NCI-H1930 (cell line): ENCODE results near the gene FRRS1.
A peak's percentile ranks its signal among the peaks of the same experiment; 100 is the strongest.
"Not testable (repeated sequence)": the region's sequence is repeated elsewhere in the genome, so short reads cannot be mapped to it uniquely, and the experiment has no call there.

ENCODE experiments used
- DNase-seq, 2 experiments: peaks; one replicate each; lab custom pipeline; 2025; lab: John Stamatoyannopoulos, UW

The FRRS1 gene

GRCh38 chr1:99764909-99765308 lies 1.5 kb downstream of the FRRS1 start:
- DNase-seq, result no peak

- DNase-seq, result no peak
These were observed 2.0 kb downstream of the FRRS1 start for GRCh38 chr1:99764439-99764838.

- no peak for DNase-seq
These were observed 2.5 kb downstream of the FRRS1 start for GRCh38 chr1:99763956-99764355.

GRCh38 chr1:99761774-99762173 lies 4.7 kb downstream of the FRRS1 start:
- DNase-seq, result no peak

GRCh38 chr1:99759518-99760160 lies 6.8 kb downstream of the FRRS1 start:
- no peak for DNase-seq

GRCh38 chr1:99758686-99759517 lies 7.5 kb downstream of the FRRS1 start:
- DNase-seq, result not testable (repeated sequence)

- DNase-seq, result no peak
These were observed 8.3 kb downstream of the FRRS1 start for GRCh38 chr1:99758073-99758511.

GRCh38 chr1:99756598-99756997 lies 9.8 kb downstream of the FRRS1 start:
- no peak for DNase-seq

GRCh38 chr1:99755664-99756063 lies 10.8 kb downstream of the FRRS1 start:
- no peak for DNase-seq

GRCh38 chr1:99754697-99755096 lies 11.7 kb downstream of the FRRS1 start:
- no peak for DNase-seq

GRCh38 chr1:99754055-99754626 lies 12.3 kb downstream of the FRRS1 start:
- DNase-seq, result no peak

- no peak for DNase-seq
These were observed 14.4 kb downstream of the FRRS1 start for GRCh38 chr1:99751877-99752504.

- DNase-seq, result no peak
These were observed 16.7 kb downstream of the FRRS1 start for GRCh38 chr1:99749504-99750347.

GRCh38 chr1:99748419-99748818 lies 18.0 kb downstream of the FRRS1 start:
- DNase-seq, result no peak

GRCh38 chr1:99745684-99746083 lies 20.8 kb downstream of the FRRS1 start:
- DNase-seq, result no peak

GRCh38 chr1:99745061-99745460 lies 21.4 kb downstream of the FRRS1 start:
- DNase-seq, result no peak

- no peak for DNase-seq
These were observed 26.3 kb downstream of the FRRS1 start for GRCh38 chr1:99740141-99740540.

- DNase-seq, result no peak
These were observed 27.5 kb downstream of the FRRS1 start for GRCh38 chr1:99738858-99739465.

GRCh38 chr1:99737016-99737415 lies 29.4 kb downstream of the FRRS1 start:
- DNase-seq, result peak in 1 of 2 experiments; percentile 2

- no peak for DNase-seq
These were observed 30.6 kb downstream of the FRRS1 start for GRCh38 chr1:99735852-99736251.

- no peak for DNase-seq
These were observed 35.1 kb downstream of the FRRS1 start for GRCh38 chr1:99731384-99731783.
